PC-9 (cell line): ENCODE measurements around the gene GPATCH2L.

ENCODE experiments used
- EZH2 ChIP-seq: fragments of 200-600 bp; sonication (generic); IDR thresholded peaks from 2 replicates; pipeline ENCODE4 v1.8.0; 2017; ENCODE audit warnings: antibody characterized with exemption, low read depth
- TF ChIP-seq, protein P1 (sequence below): fragments of 200-600 bp; sonication (generic); conservative IDR thresholded peaks from 2 replicates; pipeline ENCODE4 v1.6.1; 2017; ENCODE audit warnings: mixed run types, antibody characterized with exemption, mild to moderate bottlenecking, moderate library complexity

DNA sequence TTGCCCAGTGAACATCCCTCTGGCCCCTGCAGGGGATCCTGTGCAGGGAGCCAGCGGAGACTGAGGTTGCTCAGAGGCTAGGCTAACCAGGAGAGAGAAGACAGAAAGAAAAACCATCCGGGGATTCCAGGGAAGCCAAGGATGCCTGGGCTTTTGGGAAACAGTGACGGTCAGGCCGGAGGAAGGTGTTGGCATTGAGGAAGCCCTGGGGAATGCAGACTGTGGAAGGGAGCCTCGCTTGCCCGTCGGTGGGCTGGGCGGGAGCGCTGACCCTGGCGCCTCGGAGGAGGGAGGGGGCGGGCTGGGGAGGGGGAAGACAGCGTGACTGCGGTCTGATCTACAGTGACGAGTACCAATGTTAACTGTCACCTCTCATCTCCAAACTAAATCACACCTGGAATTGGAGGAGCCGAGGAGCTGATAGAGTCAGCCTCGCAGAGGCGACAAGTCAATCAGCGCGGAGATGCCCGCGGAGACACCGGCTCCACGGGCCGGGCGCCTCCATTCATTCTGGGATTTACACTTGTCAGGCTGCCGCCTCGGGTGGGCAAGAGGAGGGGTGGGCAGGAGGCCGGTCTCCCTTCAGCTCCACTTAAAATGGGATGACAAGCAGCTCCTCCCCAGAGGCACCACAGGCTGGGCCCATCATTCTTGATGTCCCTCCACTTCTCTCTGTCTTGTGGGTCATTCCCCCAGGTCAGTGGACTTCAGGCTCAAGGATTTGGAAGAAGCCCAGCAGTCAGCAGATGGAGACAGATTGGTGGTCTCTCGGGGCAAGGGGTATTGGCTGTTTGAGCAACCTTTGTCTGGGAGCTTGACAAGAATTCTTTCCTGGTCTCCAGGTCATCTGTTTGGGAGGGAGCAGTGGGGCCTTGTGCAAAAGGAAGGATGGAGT lies 20.4 kb upstream of the GPATCH2L start:
- TF ChIP-seq, protein P1, sequence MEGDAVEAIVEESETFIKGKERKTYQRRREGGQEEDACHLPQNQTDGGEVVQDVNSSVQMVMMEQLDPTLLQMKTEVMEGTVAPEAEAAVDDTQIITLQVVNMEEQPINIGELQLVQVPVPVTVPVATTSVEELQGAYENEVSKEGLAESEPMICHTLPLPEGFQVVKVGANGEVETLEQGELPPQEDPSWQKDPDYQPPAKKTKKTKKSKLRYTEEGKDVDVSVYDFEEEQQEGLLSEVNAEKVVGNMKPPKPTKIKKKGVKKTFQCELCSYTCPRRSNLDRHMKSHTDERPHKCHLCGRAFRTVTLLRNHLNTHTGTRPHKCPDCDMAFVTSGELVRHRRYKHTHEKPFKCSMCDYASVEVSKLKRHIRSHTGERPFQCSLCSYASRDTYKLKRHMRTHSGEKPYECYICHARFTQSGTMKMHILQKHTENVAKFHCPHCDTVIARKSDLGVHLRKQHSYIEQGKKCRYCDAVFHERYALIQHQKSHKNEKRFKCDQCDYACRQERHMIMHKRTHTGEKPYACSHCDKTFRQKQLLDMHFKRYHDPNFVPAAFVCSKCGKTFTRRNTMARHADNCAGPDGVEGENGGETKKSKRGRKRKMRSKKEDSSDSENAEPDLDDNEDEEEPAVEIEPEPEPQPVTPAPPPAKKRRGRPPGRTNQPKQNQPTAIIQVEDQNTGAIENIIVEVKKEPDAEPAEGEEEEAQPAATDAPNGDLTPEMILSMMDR, result no peak
- TF ChIP-seq EZH2, result no peak
